Adipose tissue (tissue), 3 donors: ENCODE data around the gene SLC22A1. TPM values are rescaled to one million over a fixed set of nuclear protein-coding genes. Genes with fewer than 3 reads are reported as not detected.
"Not testable (repeated sequence)": the region's sequence is repeated elsewhere in the genome, so short reads cannot be mapped to it uniquely, and the experiment has no call there.

Experiments used
- H3K27ac ChIP-seq: one replicate; pipeline ENCODE4 v1.5.1; 2013; ENCODE audit warnings: low read depth, low read length
- WGBS, 3 donors: extraction: QIAGEN DNeasy Blood & Tissue Kit; methylation state at CpG; one replicate each; pipeline ENCODE4 v1.1.7; 2013; 5-methylcytosine and 5-hydroxymethylcytosine counted together
- polyA plus RNA-seq, 3 donors: library from polyadenylated mRNA; stranded (reverse); fragments of 200-250 nt; gene quantifications; one replicate each; pipeline ENCODE4 v1.2.3, GENCODE V29; 2013
- donor health status: healthy with polysubstance abuse.
- donor health status: Bipolar disorder and iron deficiency.
- donor health status: healthy.

The SLC22A1 gene
- polyA plus RNA-seq, 3 donors, result 0.15 to 0.56 (median 0.55) TPM

GRCh38 chr6:160132297-160132637 lies 10.7 kb downstream of the SLC22A1 start:
- H3K27ac ChIP-seq, result no peak overlapping the region
- WGBS, 3 donors, result 78 to 80% (median 78%) methylated on average over 4 of the region's 4 CpGs

- WGBS, 3 donors, result 64 to 77% (median 67%) methylated on average over 12 of the region's 12 CpGs
- no peak overlapping the region for H3K27ac ChIP-seq
These were observed 11.2 kb downstream of the SLC22A1 start for GRCh38 chr6:160132776-160133338.

GRCh38 chr6:160133441-160134336 lies 12.1 kb downstream of the SLC22A1 start:
- H3K27ac ChIP-seq, result no peak overlapping the region
- 90 to 94% (median 91%) methylated on average over 47 of the region's 47 CpGs for WGBS, 3 donors

GRCh38 chr6:160134337-160134751 lies 12.7 kb downstream of the SLC22A1 start:
- WGBS, 3 donors, result 92 to 95% (median 93%) methylated on average over 20 of the region's 20 CpGs

GRCh38 chr6:160134779-160135547 lies 13.3 kb downstream of the SLC22A1 start:
- 89 to 91% (median 90%) methylated on average over 6 of the region's 6 CpGs for WGBS, 3 donors

More at GRCh38 chr6:160134337-160134751, 12.7 kb downstream of the SLC22A1 start:
- H3K27ac ChIP-seq, result not testable (repeated sequence)

GRCh38 chr6:160135907-160136655 lies 14.5 kb downstream of the SLC22A1 start:
- WGBS, 3 donors, result 71 to 79% (median 75%) methylated on average over 21 of the region's 21 CpGs
- H3K27ac ChIP-seq, result no peak overlapping the region

More at GRCh38 chr6:160134779-160135547, 13.3 kb downstream of the SLC22A1 start:
- no peak overlapping the region for H3K27ac ChIP-seq

- no peak overlapping the region for H3K27ac ChIP-seq
- 53 to 76% (median 65%) methylated on average over 12 of the region's 12 CpGs for WGBS, 3 donors
These were observed 15.7 kb downstream of the SLC22A1 start for GRCh38 chr6:160137130-160137988.

- no peak overlapping the region for H3K27ac ChIP-seq
- 46 to 61% (median 59%) methylated on average over 8 of the region's 8 CpGs for WGBS, 3 donors
These were observed 16.6 kb downstream of the SLC22A1 start for GRCh38 chr6:160137989-160138835.

GRCh38 chr6:160138839-160139419 lies 17.3 kb downstream of the SLC22A1 start:
- WGBS, 3 donors, result 84 to 87% (median 86%) methylated on average over 13 of the region's 13 CpGs

GRCh38 chr6:160139420-160139851 lies 17.8 kb downstream of the SLC22A1 start:
- WGBS, 3 donors, result 86 to 92% (median 89%) methylated on average over 12 of the region's 12 CpGs
- no peak overlapping the region for H3K27ac ChIP-seq

More at GRCh38 chr6:160138839-160139419, 17.3 kb downstream of the SLC22A1 start:
- H3K27ac ChIP-seq, result no peak overlapping the region

GRCh38 chr6:160140493-160140892 lies 18.9 kb downstream of the SLC22A1 start:
- not testable (repeated sequence) for H3K27ac ChIP-seq
- 77 to 93% (median 77%) methylated on average over 3 of the region's 3 CpGs for WGBS, 3 donors

GRCh38 chr6:160141001-160141726 lies 19.5 kb downstream of the SLC22A1 start:
- no peak overlapping the region for H3K27ac ChIP-seq
- 57 to 86% (median 64%) methylated on average over 5 of the region's 5 CpGs for WGBS, 3 donors

- WGBS, 3 donors, result 85 to 91% (median 86%) methylated on average over 8 of the region's 8 CpGs
- no peak overlapping the region for H3K27ac ChIP-seq
These were observed 20.6 kb downstream of the SLC22A1 start for GRCh38 chr6:160142115-160142715.

GRCh38 chr6:160146454-160147145 lies 25.0 kb downstream of the SLC22A1 start:
- no peak overlapping the region for H3K27ac ChIP-seq
- WGBS, 3 donors, result 91 to 95% (median 92%) methylated on average over 6 of the region's 6 CpGs

GRCh38 chr6:160147146-160147536 lies 25.5 kb downstream of the SLC22A1 start:
- H3K27ac ChIP-seq, result no peak overlapping the region
- 89 to 94% (median 92%) methylated on average over 3 of the region's 3 CpGs for WGBS, 3 donors
